SJSA1 (cell line): ENCODE results near the gene SERTAD2. TPM values are rescaled to one million over a fixed set of nuclear protein-coding genes. Genes with fewer than 3 reads are reported as not detected.

Source experiments
- total RNA-seq: library from RNA; depleted of rRNA; stranded (reverse); fragments of >200 nt; shearing (Covaris generic); gene quantifications from 2 replicates; pipeline ENCODE4 v1.2.3, GENCODE V29; 2014; rRNA removed

Gene SERTAD2
- total RNA-seq, 1 experiment from 2014 or later = 21.4 TPM

Other genes with a start within 250 kb of the SERTAD2 start
- gene LGALSL, start 199.8 kb downstream of the SERTAD2 start, total RNA-seq = 3.9 and 4.4 TPM in 2 replicates
- gene AFTPH, start 129.6 kb downstream of the SERTAD2 start, total RNA-seq = 20.4 and 24.4 TPM in 2 replicates